C1 segment of cervical spinal cord (tissue), 14 donors: ENCODE data around the gene OR6C76.
"Not testable (repeated sequence)": the region's sequence is repeated elsewhere in the genome, so short reads cannot be mapped to it uniquely, and the experiment has no call there.

Experiments
- DNase-seq, 14 donors: peaks; one replicate each; lab custom pipeline; 2025; lab: John Stamatoyannopoulos, UW

OR6C76 gene

DNA sequence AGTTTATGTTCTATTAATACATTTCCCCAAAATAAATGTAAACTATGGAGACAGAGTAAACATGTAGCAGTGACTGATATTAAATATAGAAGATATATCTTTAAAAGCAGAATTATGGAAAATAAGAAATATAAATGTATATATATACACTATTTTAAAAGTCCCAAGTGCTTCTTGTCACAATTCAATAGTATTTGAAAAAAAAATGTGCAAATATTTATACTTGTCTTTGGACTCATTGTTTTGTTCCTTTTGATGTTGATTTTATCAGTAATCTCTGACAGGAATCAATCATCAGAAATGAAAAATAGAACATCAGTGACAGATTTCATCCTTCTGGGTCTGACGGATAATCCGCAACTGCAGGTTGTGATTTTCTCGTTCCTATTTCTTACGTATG is at the start of gene OR6C76:
Gene OR6C76 (plus strand): TSS at position 301 of the 400 bp plus-strand sequence. CDS start 0 bp downstream, at position 301.
- no peak for DNase-seq

DNA sequence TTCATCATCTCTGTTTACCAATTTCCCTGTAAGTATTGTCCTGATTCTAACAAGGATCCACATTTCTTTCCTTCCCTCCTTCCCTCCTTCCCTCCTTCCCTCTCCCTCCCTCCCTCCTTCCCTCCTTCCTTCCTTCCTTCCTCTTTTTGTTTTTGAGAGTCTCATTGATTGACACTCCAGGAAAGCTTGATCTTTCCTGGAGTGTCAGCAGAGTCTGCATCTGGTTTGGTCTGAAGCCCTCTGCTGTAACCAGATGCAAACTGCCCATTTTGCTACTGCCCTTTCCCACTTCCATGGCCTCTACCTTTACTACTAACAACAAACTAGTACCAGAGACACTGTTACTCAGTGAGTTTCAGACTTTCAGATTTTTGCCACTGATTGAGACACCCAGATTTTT is 40.2 kb upstream of the OR6C76 start:
- no peak for DNase-seq

DNA sequence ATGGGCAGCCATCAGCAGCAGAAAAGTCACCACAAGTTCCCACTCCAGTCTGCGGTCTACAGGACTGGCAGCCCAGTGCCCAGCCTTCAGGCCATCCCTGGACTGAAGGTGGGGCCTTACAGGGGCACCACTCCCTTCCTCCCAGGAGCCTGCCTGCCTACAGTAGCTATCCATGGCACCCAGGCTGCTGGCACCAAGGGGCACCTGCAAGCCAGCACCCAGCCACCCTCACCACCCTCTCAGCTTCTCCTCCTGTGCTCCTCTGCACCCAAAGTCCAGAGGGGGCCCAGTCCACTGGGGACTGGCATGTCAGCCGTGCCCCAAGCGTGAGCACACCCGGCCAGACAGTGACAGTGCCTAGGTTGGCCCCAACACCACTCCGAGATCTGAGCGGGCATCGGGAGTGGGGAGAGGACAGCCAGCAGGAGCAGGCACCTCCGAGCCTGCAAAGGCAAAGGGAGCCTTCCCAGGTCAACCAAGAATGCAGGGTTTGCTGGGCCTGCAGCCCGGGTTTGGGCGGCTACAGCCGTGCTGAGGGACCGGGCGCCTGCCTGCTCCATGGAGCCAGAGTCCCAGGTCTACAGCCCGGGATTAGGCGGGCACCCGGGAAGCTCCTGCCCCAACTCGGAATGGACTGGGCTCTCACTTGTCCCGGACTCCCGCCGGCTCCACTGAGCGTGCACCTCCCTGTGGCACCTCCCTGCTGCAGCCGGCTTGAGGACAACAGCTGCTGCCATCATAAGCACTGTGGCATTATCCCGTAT is 33.8 kb upstream of the OR6C76 start:
- no peak for DNase-seq

DNA sequence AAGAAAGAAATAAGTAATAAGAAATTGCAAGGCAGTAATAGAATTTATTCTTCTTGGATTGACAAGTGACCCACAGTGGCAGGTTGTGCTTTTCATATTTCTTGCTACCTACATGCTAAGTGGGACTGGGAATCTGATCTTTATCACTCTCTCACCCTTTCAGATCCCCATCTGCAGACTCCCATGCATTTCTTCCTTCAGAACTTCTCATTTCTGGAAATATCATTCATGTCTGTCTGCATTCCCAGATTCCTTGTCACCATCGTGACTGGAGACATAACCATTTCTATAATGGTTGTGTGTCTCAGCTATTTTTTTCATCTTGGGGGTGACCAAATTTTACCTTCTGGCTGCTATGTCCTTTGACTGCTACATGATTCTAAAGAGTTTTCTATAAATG is 29.7 kb upstream of the OR6C76 start:
- no peak for DNase-seq

DNA sequence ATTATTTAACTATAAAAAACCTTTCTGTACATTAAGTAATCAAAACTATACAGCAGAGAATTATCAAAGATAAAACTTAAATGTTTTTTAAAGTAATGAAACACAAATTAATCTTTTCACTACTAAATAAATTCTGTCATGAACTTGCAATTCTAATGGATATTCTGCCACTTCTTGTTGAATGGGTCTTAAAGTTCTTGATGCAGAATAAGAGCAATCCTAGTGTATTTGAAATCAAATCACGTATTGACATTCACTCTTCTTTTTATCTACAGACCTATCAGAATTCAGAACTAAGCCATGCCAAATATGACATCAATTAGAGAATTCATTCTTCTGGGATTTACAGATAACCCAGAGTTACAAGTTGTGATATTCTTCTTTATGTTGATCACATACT is 25.8 kb upstream of the OR6C76 start, which contains the start of gene OR6C65:
Gene OR6C65 (plus strand): TSS at position 301 of the 400 bp plus-strand sequence. CDS start 0 bp downstream, at position 301.
- no peak for DNase-seq

DNA sequence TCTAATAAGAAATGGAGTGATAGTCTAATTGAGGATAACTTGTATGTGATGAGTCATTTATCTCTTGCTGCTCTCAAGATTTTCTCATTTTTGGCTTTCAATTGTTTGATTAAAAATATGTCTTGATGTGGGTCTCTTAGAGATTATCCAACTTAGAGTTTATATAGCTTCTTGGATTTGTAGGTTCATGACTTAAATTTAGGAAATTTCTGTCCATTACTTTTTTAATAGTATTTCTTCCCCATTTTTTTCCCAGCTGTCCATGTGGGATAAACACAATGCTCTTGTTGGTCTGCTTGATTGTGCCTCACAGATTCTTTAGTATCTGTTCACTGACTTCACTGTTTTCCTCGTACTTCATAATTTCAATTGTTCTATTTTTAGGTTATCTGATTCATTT is 18.2 kb upstream of the OR6C76 start:
- DNase-seq = no peak

DNA sequence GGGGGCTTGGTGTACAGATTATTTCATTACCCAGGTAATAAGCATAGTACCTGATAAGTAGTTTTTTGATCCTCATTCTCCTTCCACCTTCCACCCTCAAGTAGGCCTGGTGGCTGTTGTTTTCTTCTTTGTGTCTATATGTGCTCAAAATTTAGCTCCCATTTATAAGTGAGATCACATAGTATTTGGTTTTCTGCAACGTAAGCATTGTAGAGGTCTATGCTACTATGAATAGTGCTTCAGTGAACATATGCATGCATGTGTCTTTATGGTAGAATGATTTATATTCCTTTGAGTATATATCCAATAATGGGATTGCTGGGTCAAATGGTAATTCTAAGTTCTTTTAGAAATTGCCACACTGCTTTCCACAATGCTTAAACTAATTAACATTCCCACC is 16.9 kb upstream of the OR6C76 start:
- DNase-seq = not testable (repeated sequence)

DNA sequence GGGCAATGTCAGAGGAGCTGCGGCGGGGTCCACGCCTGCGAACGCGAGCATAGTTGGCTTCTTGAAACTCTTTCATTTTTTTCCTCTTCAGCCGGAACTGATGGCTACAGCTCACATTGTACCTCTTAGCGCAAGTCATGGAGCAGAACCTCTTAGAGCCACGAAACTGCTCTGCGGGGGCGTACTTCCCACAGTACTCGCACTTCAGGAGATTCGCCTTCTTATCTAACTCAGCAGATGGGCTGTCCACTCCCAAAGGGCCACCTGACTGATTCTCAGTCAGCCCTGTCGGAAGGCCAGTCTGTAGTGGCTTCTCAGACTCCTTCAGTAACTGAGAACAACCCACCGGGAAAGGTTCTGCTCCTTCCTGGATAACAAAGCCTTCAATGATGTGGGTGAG is 13.9 kb upstream of the OR6C76 start:
- not testable (repeated sequence) for DNase-seq

DNA sequence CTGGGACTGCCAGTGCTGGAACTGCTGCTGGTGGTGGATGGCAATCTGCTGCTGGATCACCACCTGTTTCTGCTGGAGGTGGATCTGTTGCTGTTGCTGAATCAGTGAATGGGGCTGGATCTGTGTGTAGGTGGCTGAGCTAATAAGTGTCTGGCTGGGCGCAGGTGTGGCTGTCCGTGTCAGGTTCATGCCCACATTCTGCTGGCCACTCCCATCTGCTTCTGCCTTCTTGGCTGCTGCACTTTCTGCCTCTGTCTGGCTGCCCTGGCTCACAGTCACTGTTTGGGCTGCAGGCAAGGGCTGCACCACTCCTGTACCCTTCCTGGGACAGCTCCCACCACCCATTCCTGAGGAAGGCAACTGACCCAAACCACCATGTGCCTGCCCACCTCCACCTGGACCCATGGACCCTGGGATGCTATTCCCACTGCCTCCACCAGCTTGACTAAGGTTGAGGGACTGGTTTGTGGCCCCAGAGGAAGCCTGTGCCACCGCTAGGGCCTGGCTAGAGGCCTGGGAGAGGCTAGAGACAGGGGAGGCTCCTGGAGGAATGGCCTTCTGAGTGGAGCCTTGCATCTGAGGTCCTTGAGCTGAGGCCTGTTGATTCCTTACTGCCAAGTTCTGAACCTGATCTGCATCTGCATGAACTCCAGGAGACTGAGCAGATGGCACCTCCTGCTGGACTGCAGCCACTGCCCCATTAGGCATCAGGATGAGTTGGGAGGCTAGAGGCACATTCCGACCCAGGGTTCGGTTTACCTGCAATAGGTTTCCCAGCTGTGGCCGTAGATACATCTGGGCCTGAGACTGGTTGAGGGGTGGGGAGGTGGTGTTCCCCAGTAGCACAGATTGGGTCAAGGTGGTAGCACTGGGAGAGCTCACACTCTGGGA is 12.3 kb upstream of the OR6C76 start:
- DNase-seq = not testable (repeated sequence)

DNA sequence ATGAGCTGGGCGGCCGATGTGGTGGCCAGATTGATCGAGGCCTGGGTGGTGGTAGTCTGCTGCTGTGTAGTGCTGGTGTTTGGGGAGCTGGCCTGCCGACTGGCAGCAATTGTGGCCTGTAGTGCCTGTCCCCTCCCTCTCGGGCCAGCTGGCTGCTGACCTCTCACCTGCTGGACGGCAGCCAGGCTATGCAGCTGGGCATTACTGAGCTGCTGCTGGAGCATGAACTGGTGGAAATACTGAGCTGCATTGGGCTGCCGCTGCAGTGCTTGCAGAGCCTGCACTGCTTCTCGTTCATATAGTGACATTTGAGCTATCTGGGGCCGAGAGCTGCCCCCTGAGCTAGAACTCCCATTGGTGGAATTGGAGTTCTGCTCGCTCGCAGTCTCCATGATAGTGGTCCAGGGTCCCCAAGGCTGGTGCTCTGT is 11.6 kb upstream of the OR6C76 start:
- DNase-seq = not testable (repeated sequence)

DNA sequence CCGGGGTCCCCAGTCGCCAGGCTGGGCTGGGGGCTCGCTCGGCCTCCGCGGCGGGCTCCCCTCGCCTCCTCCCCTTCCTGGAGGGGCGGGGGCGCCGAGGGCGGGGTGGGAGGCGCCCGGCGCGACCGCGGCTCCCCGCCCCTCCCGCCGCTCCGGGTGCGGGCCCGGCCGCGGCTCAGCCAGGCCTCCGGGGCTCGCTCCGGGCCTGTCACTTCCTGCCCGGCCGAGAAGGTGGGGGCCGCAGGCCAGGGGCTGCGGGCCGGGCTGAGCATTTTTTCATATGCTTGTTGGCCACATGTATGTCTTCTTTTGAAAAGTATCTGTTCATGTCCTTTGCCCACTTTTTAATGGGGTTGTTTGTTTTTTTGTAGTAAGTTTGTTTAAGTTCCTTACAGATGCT is 11.2 kb upstream of the OR6C76 start:
- DNase-seq = not testable (repeated sequence)

DNA sequence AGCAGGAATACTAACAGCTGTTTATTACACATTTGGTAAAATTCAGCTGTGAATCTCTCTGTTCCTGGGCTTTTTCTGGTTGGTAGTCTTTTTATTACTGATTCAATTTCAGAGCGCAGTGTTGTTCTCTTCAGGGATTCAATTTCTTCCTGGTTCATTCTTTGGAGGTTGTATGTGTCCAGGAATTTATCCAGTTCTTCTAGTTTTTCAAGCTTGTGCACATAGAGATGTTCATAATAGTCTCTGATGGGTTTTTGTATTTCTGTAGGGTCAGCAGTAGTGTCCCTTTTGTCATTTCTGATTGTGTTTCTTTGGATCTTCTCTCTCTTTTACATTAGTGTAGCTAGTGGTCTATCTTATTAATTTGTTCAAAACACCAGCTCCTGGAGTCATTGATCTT is 9.1 kb upstream of the OR6C76 start:
- no peak for DNase-seq

DNA sequence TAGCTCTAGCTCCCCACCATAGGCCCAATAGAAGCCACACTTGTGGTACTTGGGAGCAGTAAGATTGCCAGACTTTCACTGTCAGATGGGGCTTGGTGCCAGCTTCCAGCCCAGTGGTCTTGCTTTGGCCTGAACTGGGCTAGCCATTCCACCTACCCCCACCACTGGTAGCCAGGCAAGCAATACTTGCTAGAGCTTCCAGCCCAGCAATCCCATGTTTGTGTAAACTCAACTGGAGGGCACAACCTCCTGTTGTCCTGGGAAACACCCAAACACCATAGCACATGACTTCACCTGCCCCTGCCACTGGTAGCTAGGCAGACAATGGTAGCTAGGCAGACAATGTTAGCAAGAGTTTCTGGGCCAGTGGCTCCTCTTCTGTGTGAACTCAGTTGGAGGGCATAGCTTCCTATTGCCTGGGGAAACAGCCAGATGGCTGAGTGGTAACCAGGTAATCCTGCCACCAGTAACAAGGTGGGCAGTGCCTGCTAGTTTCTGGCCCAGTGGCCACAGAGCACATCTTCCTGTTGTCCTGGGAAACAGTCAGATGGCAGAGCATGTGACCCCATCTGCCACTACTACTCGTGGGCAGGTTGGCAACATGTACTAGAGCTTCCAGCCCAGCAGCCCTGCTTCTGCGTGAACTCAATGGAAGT is 5.6 kb upstream of the OR6C76 start:
- DNase-seq = no peak

DNA sequence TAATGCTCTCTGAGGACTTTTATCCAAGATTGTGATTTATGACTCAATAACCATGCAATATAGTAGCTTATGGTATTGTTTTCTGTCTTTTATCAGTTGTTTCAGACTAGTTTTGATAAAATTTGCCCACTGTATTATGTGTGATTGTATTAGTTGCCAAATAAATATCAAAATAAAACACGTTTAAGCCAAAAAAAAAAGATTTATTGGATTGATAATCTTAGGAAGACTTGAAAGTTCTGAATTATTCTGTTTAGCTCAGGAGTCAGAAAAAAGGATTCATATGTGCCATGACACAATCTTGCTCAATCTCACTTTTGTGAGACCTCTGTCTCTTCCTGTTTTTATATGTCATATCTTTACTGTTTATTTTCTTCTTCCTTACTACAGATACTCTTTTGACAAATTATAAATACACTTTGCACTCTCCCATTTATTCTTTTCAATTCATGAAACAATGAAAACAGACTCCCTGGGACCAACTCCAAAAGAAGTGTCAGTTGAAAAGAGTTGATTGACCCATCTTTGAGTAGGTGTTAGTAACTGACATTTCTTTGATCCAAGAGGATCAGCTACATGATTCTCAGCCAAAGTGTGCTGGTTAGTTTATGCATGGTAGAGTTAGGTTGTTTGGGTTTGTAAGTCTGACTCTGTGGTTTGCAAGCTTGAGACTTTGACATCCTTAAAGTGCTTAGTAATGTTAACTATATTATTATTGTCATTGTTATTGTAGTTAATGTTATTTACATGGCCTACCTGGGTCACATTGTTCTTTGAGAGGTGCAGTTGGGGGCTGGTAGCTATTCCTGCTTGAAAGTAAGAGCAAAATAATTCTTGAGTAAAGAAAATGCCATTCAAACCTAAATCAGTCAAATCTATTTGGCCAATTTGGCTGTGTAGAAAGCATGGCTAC is 2.5 kb downstream of the OR6C76 start:
- DNase-seq = no peak

DNA sequence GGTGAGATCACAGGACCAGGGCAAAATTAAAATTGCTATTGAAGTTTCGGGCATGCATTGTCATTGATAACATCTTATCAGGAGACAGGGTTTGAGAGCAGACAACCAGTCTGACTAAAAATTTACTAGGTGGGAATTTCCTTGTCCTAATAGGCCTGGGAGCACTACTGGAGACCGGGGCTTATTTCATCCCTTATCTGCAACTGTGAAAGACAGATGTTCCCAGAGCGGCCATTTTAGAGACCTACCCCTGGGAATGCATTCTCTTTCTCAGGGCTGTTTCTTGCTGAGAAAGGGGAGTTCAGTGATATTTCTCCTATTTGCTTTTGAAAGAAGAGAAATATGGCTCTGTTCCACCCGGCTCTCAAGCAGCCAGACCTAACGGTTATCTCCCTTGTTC is 15.2 kb downstream of the OR6C76 start:
- not testable (repeated sequence) for DNase-seq

DNA sequence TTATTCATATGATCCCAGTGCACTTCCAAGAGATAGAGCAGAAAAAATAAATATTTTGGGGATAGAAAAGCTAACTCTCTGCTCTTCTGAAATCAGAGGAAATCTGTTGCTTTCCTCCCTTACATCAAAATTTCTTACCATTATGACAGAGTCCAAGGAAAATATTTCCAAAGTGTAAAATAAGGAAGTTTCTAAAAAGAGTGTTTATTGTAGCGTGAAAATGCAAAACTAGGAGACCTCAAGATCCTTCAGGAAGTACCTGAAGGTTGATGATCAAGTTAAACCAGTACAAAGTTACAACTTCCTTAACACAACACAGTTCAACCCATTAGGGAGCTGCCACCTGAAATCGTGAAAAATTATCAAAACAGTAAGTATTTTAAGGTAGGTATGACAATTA is 17.7 kb downstream of the OR6C76 start, which contains the start of gene OR6C2:
Gene OR6C2 (plus strand): TSS at position 301 of the 400 bp plus-strand sequence. CDS start 8,138 bp downstream, outside the sequence.
- DNase-seq = no peak

DNA sequence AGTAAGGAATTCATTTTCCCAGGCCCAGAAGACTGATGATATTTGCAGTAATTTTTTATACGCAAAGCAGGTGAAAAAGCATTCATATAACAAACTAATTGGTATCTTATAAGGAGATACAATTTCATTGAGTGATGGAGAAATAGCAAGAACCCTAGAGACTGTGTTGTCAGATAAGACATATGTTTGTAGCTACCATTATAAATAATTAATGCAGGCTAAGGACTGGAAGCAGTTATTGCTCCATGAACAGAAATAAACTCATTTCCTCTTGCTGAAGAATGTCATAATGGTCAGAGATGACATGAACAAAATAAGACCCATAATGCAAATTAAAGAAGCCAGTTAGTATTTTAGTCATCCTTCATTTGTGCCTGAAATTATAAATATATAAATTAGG is 19.3 kb downstream of the OR6C76 start:
- DNase-seq = no peak

DNA sequence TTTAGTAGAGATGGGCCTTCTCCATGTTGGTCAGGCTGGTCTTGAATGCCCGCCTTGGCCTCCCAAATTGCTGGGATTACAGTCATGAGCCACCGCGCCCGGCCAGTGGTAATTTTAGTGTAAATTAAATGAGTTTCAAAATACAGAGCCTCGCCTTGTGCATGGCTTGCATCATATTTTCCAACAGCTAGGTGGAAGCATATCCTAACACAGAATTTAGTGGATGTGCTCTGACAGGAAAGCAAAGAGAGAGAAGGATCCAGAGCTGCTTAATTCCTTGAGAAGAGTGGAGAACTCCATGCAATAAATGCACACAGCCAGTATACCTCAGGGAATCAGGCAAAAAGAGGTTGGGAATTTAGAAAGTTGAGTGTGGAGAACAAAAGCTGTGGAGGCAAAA is 20.3 kb downstream of the OR6C76 start:
- no peak for DNase-seq

DNA sequence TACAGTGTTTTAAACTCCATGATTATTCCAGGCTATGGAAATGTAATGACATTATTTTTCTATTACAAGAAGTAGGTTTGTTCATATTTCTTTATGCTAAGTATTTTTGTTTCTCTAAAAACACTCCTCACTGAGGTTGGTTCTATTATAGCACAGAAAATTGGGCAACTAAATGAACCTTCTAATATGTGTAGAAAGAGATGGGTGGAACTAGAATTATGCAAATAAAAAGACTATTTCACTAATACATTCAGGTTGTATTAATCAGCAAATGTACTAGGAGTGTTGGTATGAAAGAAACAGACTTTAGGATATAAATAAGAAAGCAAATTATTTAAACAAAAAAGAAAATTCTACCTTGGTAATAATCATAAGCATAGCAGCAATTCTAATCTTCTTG is 22.8 kb downstream of the OR6C76 start:
- no peak for DNase-seq

DNA sequence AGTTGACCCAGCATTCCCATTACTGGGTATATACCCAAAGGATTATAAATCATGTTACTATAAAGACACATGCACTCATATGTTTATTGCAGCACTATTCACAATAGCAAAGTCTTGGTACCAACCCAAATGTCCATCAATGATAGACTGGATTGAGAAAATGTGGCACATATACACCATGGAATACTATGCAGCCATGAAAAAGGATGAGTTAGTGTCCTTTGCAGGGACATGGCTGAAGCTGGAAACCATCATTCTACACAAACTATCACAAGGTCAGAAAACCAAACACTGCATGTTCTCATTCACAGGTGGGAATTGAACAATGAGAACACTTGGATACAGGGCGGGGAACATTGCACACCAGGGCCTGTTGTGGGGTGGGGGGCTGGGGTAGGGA is 38.9 kb downstream of the OR6C76 start:
- not testable (repeated sequence) for DNase-seq

DNA sequence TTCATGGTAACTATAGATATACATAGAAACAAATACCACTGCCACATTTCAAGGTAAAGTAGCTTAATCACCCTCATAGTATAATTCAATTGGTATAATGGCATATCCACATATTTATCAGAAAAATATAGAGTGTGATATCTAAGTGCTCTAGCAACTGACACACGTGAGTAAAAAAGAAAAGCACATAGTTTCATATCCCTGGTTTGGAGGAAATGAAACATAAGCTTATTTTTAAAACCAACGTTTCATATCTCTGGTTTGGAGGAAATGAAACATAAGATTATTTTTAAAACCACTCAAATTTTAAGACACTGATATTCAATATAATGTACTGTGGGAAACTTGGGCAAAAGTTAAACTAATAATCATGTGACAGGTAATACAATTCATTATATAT is 41.8 kb downstream of the OR6C76 start:
- no peak for DNase-seq
